Colonic mucosa (tissue), 4 donors: Measurements from ENCODE around the gene DIP2B. TPM values are rescaled to one million over a fixed set of nuclear protein-coding genes. Genes with fewer than 3 reads are reported as not detected.
"Not testable (repeated sequence)": the region's sequence is repeated elsewhere in the genome, so short reads cannot be mapped to it uniquely, and the experiment has no call there.

Experiments used
- DNase-seq: peaks from one replicate; pipeline ENCODE4 v3.0.0-alpha.2; 2020
- H3K27ac ChIP-seq: fragments of 200-600 bp; one replicate; pipeline ENCODE4 v1.8.0; 2021
- H3K27me3 ChIP-seq: fragments of 200-600 bp; one replicate; pipeline ENCODE4 v1.8.0; 2021
- H3K36me3 ChIP-seq: fragments of 200-600 bp; one replicate; pipeline ENCODE4 v1.8.0; 2021
- H3K4me1 ChIP-seq: fragments of 200-600 bp; one replicate; pipeline ENCODE4 v1.8.0; 2021; ENCODE audit warnings: mild to moderate bottlenecking
- H3K4me3 ChIP-seq: fragments of 200-600 bp; one replicate; pipeline ENCODE4 v1.8.0; 2021
- H3K9ac ChIP-seq, 2 donors: one replicate each; pipeline ENCODE4 v1.7.0; 2013; ENCODE audit warnings: control low read depth in 2 of 2, low read depth in 2 of 2, low read length in 2 of 2
- H3K9me3 ChIP-seq: fragments of 200-600 bp; one replicate; pipeline ENCODE4 v1.8.0; 2021
- intact Hi-C: fragments of 100-400 bp; cut with DNase I; formaldehyde crosslinking; loops from one replicate; pipeline ENCODE4 v1.14.1; 2022
- total RNA-seq, 2 donors: library from RNA; stranded (reverse); fragmentation: NEBNext Ultra II Directional in 1 of 2; extraction: Animal tissue kit (Norgen Biotek cat#: 25700) in 1 of 2; gene quantifications; one replicate each; pipeline ENCODE4 v1.2.1, GENCODE V29; 2021
- TF ChIP-seq, protein P1 (sequence below): fragments of 200-600 bp; IDR thresholded peaks from one replicate; pipeline ENCODE4 v1.8.0; 2022; ENCODE audit warnings: antibody characterized with exemption, mild to moderate bottlenecking
- donor health status: healthy.
- donor health status: DM: no; HTN: no; CAD: no.
- donor health status: DM: no; HTN: no; CAD: no.

The DIP2B gene
- total RNA-seq, 2 donors from 2014 or later = 34.3 to 36.8 TPM

DNA sequence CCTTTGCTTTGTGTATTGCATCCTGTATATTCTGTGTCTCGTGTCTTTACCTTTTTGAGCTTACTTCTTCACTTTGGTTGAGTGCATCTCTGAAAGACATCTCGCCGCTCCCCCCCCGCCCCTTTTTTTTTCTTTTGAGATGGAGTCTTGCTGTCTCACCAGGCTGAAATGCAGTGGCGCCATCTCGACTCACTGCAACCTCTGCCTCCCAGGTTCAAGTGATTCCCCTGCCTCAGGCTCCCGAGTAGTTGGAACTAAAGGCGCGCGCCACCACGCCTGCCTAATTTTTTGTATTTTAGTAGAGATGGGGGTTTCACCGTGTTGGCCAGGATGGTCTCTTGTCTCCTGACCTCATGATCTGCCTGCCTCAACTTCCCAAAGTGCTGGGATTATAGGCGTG, 49.9 kb downstream of the DIP2B start:
- intact Hi-C loops = no loop called here
- no peaks in the 10 kb centered on the region for H3K27me3 ChIP-seq
- H3K36me3 ChIP-seq = no peaks in the 10 kb centered on the region
- H3K4me1 ChIP-seq = no peaks in the 10 kb centered on the region
- H3K4me3 ChIP-seq = no peak overlapping the region
- no peak overlapping the region for H3K9ac ChIP-seq
- H3K27ac ChIP-seq = no peak overlapping the region
- DNase-seq = no peak
- TF ChIP-seq, protein P1, sequence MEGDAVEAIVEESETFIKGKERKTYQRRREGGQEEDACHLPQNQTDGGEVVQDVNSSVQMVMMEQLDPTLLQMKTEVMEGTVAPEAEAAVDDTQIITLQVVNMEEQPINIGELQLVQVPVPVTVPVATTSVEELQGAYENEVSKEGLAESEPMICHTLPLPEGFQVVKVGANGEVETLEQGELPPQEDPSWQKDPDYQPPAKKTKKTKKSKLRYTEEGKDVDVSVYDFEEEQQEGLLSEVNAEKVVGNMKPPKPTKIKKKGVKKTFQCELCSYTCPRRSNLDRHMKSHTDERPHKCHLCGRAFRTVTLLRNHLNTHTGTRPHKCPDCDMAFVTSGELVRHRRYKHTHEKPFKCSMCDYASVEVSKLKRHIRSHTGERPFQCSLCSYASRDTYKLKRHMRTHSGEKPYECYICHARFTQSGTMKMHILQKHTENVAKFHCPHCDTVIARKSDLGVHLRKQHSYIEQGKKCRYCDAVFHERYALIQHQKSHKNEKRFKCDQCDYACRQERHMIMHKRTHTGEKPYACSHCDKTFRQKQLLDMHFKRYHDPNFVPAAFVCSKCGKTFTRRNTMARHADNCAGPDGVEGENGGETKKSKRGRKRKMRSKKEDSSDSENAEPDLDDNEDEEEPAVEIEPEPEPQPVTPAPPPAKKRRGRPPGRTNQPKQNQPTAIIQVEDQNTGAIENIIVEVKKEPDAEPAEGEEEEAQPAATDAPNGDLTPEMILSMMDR = no peak
- H3K9me3 ChIP-seq = no peaks in the 10 kb centered on the region

DNA sequence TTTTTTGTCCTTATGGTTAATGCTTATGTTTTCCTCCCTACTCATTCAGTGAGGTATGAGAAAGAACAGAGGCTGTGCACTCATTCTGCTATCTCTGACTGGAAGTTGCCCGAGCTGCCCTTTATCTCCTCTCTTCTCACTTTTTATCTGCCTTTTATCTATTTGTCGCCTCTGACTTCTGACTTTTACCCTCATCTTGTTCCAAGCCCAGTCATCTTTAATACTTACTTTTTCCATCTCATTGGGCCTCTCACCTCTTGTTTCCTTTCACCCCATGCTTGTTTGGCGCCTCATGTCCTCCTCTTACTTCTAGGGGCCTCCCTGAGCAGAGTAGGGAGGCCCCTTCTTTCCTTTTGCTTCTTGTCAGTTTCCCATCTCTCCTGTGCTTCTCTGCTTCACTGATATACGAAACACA, 50.7 kb downstream of the DIP2B start:
- TF ChIP-seq, protein P1 = no peak
- Histone ChIP-seq H3K4me3 (no peak overlapping the region), H3K27ac (no peak overlapping the region), H3K4me1 (no peaks in the 10 kb centered on the region), H3K9me3 (no peaks in the 10 kb centered on the region), H3K9ac (no peak overlapping the region), H3K36me3 (no peaks in the 10 kb centered on the region), H3K27me3 (no peaks in the 10 kb centered on the region)
- no peak for DNase-seq
- intact Hi-C loops = no loop called here

DNA sequence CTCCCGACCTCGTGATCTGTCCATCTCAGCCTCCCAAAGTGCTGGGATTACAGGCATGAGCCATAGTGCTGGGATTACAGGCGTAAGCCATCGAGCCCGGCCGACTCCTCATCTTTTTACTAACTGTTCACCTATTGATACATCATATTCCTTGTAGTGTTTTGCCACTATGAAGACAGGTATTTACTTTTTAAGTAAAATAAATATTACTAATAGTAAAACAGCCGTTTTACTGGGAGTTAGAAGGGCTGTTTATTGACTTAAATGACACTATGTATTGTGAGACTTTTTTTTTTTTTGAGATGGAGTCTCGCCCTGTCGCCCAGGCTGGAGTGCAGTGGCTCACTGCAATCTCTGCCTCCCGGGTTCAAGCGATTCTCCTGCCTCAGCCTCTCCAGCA, 51.5 kb downstream of the DIP2B start:
- Histone ChIP-seq H3K27ac (no peak overlapping the region), H3K9ac (no peak overlapping the region)
- TF ChIP-seq, protein P1 = no peak

DNA sequence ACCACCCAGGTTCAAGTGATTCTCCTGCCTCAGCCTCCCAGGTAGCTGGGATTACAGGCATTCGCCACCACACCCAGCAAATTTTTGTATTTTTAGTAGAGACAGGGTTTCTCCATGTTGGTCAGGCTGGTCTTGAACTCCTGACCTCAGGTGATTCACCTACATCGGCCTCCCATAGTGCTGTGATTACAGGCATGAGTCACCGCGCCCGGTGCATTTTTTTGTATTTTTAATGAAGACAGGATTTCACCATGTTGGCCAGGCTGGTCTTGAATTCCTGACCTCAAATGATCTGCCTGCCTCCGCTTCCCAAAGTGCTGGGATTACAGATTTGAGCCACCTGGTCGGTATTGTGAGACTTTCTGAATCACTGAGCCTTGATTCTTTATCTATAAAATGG, 52.0 kb downstream of the DIP2B start:
- H3K27me3 ChIP-seq, H3K9ac ChIP-seq, H3K4me3 ChIP-seq, intact Hi-C loops, H3K9me3 ChIP-seq, DNase-seq, H3K27ac ChIP-seq, H3K4me1 ChIP-seq, H3K36me3 ChIP-seq: not testable (repeated sequence)

More for the DNA sequence above, 51.5 kb downstream of the DIP2B start:
- DNase-seq = no peak
- no peaks in the 10 kb centered on the region for H3K27me3 ChIP-seq
- H3K4me1 ChIP-seq = no peaks in the 10 kb centered on the region
- H3K9me3 ChIP-seq = no peaks in the 10 kb centered on the region
- no peaks in the 10 kb centered on the region for H3K36me3 ChIP-seq
- intact Hi-C loops = no loop called here
- H3K4me3 ChIP-seq = no peak overlapping the region

DNA sequence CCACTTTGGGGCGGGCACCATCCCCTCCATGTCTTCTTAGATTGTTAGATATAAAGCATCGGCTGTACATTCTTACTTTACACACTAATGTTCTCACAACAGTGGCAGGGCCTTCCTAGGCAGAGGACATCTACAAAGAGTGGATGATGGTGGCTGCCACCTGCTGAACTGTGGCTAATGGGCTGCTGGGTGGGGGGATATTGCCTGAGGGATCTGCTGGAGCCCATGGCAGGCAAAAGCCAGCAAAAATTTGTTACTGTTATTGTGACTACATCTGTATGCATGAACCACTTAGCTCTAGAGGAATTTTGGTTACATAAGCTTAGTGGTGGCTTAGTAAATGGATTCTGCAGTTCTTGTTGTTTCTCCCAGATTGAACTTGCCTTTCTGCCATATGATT, 52.6 kb downstream of the DIP2B start:
- intact Hi-C loops = no loop called here
- TF ChIP-seq, protein P1 = no peak
- no peak for DNase-seq
- Histone ChIP-seq H3K9ac (no peak overlapping the region), H3K4me1 (no peaks in the 10 kb centered on the region), H3K4me3 (no peak overlapping the region), H3K9me3 (no peaks in the 10 kb centered on the region), H3K27ac (no peak overlapping the region), H3K27me3 (no peaks in the 10 kb centered on the region), H3K36me3 (no peaks in the 10 kb centered on the region)

DNA sequence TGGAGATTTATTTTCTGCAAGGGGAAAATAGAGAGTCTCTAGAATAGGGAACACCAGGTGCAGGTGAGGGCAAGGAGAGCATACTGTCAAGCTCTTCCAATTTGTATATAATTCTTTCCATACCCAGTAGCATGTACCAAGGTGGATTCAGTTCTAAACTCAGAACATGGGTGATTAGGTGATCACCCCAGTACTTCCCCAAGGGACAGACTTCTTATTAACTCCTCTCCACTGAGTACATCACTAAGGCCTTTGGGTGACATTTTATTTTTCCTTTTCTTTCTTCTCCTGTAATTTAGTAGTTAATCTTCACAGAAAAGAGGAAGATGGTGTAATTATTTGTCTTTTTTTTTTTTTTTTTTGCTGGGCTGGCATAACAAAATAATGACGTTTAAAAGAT, 54.2 kb downstream of the DIP2B start:
- Histone ChIP-seq H3K4me3 (no peak overlapping the region), H3K9me3 (no peaks in the 10 kb centered on the region), H3K9ac (no peak overlapping the region), H3K27ac (no peak overlapping the region), H3K27me3 (no peaks in the 10 kb centered on the region), H3K4me1 (no peaks in the 10 kb centered on the region), H3K36me3 (no peaks in the 10 kb centered on the region)
- DNase-seq = no peak
- TF ChIP-seq, protein P1 = no peak
- intact Hi-C loops = no loop called here
